GM12878 (cell line): ENCODE measurements around the gene PTAFR. TPM values are rescaled to one million over a fixed set of nuclear protein-coding genes. Genes with fewer than 3 reads are reported as not detected.

Experiments used
- BCL11A ChIP-seq: IDR thresholded peaks from 2 replicates; pipeline ENCODE4 v1.6.1; 2011; ENCODE audit warnings: low read depth, low read length
- CREB1 ChIP-seq: IDR thresholded peaks from 2 replicates; pipeline ENCODE4 v1.6.1; 2012; ENCODE audit warnings: low read depth, mild to moderate bottlenecking, inconsistent platforms
- HDGF ChIP-seq: fragments of 450-650 bp; IDR thresholded peaks from 2 replicates; pipeline ENCODE4 v1.6.1; 2016; ENCODE audit warnings: antibody characterized with exemption
- MTA2 ChIP-seq: fragments of 450-650 bp; IDR thresholded peaks from 2 replicates; pipeline ENCODE4 v1.6.1; 2016; ENCODE audit warnings: low read depth, mild to moderate bottlenecking, moderate library complexity
- MYC ChIP-seq: IDR thresholded peaks from 2 replicates; pipeline ENCODE4 v1.6.1; 2011; ENCODE audit warnings: mild to moderate bottlenecking, low read length, moderate library complexity, inconsistent platforms; ENCODE audit not compliant: insufficient read depth, insufficient replicate concordance, insufficient read length, severe bottlenecking
- NFIC ChIP-seq: IDR thresholded peaks from 2 replicates; pipeline ENCODE4 v1.6.1; 2012; ENCODE audit warnings: low read depth, mild to moderate bottlenecking, inconsistent platforms, low read length, moderate library complexity
- NFYA ChIP-seq: IDR thresholded peaks from 2 replicates; pipeline ENCODE4 v1.6.1; 2011; ENCODE audit warnings: low read depth, mild to moderate bottlenecking, low read length, improper control_type of control experiment, borderline replicate concordance
- NFYB ChIP-seq: IDR thresholded peaks from 2 replicates; pipeline ENCODE4 v1.6.1; 2011; ENCODE audit warnings: low read depth, mild to moderate bottlenecking, low read length, improper control_type of control experiment, moderate library complexity; ENCODE audit not compliant: insufficient read depth
- NKRF ChIP-seq: fragments of 450-650 bp; conservative IDR thresholded peaks from 2 replicates; pipeline ENCODE4 v1.6.1; 2017; ENCODE audit warnings: mild to moderate bottlenecking, moderate library complexity
- NR2C1 ChIP-seq: fragments of 450-650 bp; IDR thresholded peaks from 2 replicates; pipeline ENCODE4 v1.6.1; 2017; ENCODE audit warnings: antibody characterized with exemption, mild to moderate bottlenecking, moderate library complexity
- NR2C2 ChIP-seq: IDR thresholded peaks from 2 replicates; pipeline ENCODE4 v1.6.1; 2011; ENCODE audit warnings: borderline replicate concordance, low read depth; ENCODE audit not compliant: control insufficient read depth, insufficient read length
- PBX3 ChIP-seq: IDR thresholded peaks from 2 replicates; pipeline ENCODE4 v1.6.1; 2011; ENCODE audit warnings: mild to moderate bottlenecking, low read depth, low read length, moderate library complexity; ENCODE audit not compliant: insufficient replicate concordance
- RELB ChIP-seq: fragments of 450-650 bp; IDR thresholded peaks from 2 replicates; pipeline ENCODE4 v1.6.1; 2017; ENCODE audit warnings: low read depth, mild to moderate bottlenecking, moderate library complexity
- SIN3A ChIP-seq: IDR thresholded peaks from 2 replicates; pipeline ENCODE4 v1.6.1; 2012; ENCODE audit warnings: low read depth, low read length, improper control_type of control experiment
- SMARCA5 ChIP-seq: fragments of 450-650 bp; IDR thresholded peaks from 2 replicates; pipeline ENCODE4 v1.6.1; 2017; ENCODE audit warnings: mild to moderate bottlenecking
- SMC3 ChIP-seq: IDR thresholded peaks from 2 replicates; pipeline ENCODE4 v1.6.1; 2011; ENCODE audit warnings: low read length, improper control_type of control experiment, borderline replicate concordance
- WRNIP1 ChIP-seq: IDR thresholded peaks from 2 replicates; pipeline ENCODE4 v1.6.1; 2011; ENCODE audit warnings: low read depth, low read length, improper control_type of control experiment, borderline replicate concordance
- ZNF274 ChIP-seq: IDR thresholded peaks from one replicate; pipeline ENCODE4 v1.8.0; 2011; ENCODE audit not compliant: insufficient read length, insufficient read depth
- ZNF687 ChIP-seq: fragments of 450-650 bp; IDR thresholded peaks from 2 replicates; pipeline ENCODE4 v1.6.1; 2017; ENCODE audit warnings: mild to moderate bottlenecking, moderate library complexity
- polyA plus RNA-seq, 11 experiments: library from polyadenylated mRNA; depleted of rRNA in 4 of 11; unstranded in 6 of 11; stranded (reverse) in 5 of 11; fragments of >200 nt; fragmentation: Nextera tagmentation in 4 of 11; fragmentation: Illumina TruSeq in 1 of 11; extraction: Ambion mirVana in 4 of 11; extraction: Trizol in 1 of 11; gene quantifications; 1 replicate in 1 of 11; 2 replicates in 10 of 11; pipeline versions ENCODE4 v1.2.1 to v1.2.3, GENCODE V29; 2011 to 2016; ENCODE audit warnings: inconsistent platforms in 2 of 11, missing spikeins in 2 of 11, low read depth in 1 of 11
- total RNA-seq, 4 experiments: library from RNA; depleted of rRNA in 3 of 4; stranded (reverse); fragments of >200 nt in 3 of 4; fragmentation: Illumina TruSeq in 1 of 4; extraction: Trizol in 1 of 4; gene quantifications; 2 replicates each; pipeline versions ENCODE4 v1.2.1 to v1.2.3, GENCODE V29; 2013 to 2021

Gene PTAFR
- total and polyA plus RNA-seq, 10 of the 15 experiments (the other 5 are each of a cell fraction or from before 2014, with no cell fraction given) = 17.5 to 251 (median 27.7) TPM

GRCh38 chr1:28173151-28173979 lies 3.1 kb downstream of the PTAFR start (continued):
- no peak for TF ChIP-seq MYC
- TF ChIP-seq PBX3 = no peak
- TF ChIP-seq MTA2 = no peak
- no peak for TF ChIP-seq NFIC
- TF ChIP-seq WRNIP1 = no peak
- no peak; the same call in 1 of the 2 replicates for TF ChIP-seq ZNF687
- TF ChIP-seq HDGF = peak; percentile 86
- no peak for TF ChIP-seq NR2C1
- no peak for TF ChIP-seq NKRF
- no peak for TF ChIP-seq SIN3A
- no peak for TF ChIP-seq SMARCA5
- 0 out of 2 replicates have a peak, but pooled peaks have one; percentile 29 for TF ChIP-seq CREB1
- no peak for TF ChIP-seq NFYA
- no peak for TF ChIP-seq SMC3
- TF ChIP-seq NR2C2 = no peak
- TF ChIP-seq BCL11A = no peak
- TF ChIP-seq NFYB = no peak
- peak; percentile 24; the same call in 1 of the 2 replicates for TF ChIP-seq RELB
- no peak for TF ChIP-seq ZNF274
